ENCODE results near the gene VGLL1.

DNA sequence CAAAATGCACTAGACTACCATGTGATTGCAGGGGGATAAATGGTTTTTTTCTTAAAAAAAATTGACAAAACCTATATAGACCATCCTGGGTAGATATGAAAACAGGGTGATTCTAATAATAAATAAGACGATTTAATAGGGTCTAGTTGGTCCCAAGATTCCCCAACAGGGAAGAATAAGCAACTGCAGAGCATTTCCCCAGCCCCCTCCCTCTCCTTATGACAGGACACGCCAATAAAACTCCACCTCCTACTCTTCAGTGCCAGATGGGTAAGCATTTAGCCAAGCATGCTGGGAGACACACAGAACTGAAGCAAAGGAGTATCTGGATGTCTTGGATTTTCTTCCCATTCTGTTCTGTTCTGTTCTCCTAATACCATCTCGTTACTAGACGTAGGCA lies 44.4 kb upstream of the VGLL1 start, which contains the start of gene BRS3:
- TF ChIP-seq EZH2 (IDR thresholded peaks at IDR 0.05; ENCODE audit: low read length) = no peak
- TF ChIP-seq, protein P1, sequence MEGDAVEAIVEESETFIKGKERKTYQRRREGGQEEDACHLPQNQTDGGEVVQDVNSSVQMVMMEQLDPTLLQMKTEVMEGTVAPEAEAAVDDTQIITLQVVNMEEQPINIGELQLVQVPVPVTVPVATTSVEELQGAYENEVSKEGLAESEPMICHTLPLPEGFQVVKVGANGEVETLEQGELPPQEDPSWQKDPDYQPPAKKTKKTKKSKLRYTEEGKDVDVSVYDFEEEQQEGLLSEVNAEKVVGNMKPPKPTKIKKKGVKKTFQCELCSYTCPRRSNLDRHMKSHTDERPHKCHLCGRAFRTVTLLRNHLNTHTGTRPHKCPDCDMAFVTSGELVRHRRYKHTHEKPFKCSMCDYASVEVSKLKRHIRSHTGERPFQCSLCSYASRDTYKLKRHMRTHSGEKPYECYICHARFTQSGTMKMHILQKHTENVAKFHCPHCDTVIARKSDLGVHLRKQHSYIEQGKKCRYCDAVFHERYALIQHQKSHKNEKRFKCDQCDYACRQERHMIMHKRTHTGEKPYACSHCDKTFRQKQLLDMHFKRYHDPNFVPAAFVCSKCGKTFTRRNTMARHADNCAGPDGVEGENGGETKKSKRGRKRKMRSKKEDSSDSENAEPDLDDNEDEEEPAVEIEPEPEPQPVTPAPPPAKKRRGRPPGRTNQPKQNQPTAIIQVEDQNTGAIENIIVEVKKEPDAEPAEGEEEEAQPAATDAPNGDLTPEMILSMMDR (optimal IDR thresholded peaks at IDR 0.05 in 1 of 3, IDR thresholded peaks at IDR 0.05 in 1 of 3, conservative IDR thresholded peaks at IDR 0.05 in 1 of 3; ENCODE audit: extremely low read depth in 1 of 3, insufficient read depth in 2 of 3, low read length in 3 of 3) = no peak
